OCI-M2 (cell line): ENCODE data around the gene SNED1.
"Not testable (repeated sequence)": the region's sequence is repeated elsewhere in the genome, so short reads cannot be mapped to it uniquely, and the experiment has no call there.

ENCODE experiments used
- DNase-seq: peaks from one replicate; lab custom pipeline; 2025; ENCODE audit not compliant: unreplicated experiment; lab: John Stamatoyannopoulos, UW

The SNED1 gene

DNA sequence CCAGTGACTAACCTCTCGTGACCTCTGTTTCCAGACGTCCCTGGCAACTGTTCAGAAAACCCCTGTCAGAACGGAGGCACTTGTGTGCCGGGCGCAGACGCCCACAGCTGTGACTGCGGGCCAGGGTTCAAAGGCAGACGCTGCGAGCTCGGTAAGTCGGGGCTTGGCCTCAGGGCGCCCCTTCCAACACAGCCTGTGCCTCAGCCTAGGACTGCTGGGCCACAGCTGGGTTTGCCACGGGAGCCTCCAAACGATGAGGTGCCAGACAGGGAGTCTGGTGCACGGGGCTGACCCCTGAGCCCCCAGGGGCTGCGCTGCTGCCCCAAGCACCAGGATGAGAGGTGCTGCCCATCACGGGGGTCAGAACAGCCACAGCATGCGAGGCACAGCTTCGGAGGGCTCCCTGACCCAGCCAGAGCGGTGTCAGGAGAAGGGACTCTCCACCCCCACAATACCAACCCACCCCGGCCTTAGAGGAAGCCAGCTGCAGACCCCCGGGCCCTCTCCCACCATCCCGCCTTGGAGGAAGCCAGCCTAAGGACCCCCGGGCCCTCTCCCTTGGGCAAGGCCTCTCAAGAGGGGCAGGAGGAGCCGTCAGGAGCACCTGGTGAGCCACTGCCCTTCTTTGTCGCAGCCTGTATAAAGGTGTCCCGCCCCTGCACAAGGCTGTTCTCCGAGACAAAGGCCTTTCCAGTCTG lies 83.4 kb downstream of the SNED1 start:
- DNase-seq: no peak

DNA sequence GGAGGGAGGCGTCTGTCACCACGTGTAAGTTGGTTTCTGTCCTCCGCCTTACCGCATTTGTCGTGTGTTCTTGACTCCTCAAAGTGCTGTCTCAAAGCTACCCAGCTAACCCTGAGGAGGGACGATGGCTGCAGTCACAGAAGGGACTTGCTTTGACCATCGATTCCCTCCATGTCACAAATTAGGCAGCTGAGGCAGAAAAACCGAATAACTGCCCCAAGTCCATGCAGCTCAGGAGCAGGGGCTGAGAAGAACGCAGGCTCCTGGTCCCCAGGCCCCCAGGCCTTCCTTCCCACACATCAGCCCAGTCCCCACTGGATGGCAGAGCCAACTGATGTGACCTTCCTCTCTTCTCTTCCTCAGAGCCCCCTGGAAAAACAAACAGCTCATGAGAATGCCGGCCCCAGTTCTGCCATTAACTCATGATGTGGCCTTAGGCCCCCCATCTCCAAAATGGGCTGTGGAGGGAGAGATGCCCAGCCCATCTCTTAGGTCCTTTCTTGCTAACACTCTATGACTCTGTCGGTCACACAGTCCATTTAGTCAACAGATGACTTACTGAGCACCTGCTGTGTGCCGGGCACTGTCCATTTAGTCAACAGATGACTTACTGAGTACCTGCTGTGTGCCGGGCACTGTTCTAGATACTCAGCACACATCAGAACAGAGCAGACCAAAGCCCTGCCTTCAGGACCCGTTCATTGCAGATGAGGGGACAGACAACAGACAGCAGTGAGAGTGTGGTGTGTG lies 84.1 kb downstream of the SNED1 start:
- no peak for DNase-seq

- DNase-seq: no peak
Observed at GRCh38 chr2:241083091-241083415, 84.6 kb downstream of the SNED1 start.

DNA sequence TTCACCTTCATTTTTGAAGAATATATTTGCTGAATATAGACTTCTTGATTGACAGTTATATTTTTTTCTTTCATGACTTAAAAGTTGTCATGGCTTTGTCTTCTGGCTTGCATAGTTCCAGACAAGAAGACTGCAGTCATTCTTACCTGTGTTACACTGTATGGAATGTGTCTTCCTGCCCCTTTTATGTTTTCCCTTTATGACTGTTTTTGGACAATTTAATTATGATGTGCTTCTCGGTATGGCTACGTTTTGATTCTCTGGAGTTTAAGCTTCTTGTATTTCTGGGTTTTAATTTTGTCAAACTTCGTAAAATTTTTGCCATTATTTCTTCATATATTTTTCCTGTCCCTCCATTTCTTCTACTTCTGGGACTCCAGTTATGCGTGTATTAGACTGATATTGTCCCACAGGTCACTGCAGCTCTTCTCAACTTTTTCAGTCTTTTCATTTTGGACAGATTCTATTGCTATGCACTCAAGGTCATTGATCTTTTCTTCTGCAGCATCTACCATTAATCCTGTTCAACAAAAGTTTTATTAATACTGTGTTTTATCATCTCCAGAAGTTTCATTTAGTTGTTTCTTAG lies 86.5 kb downstream of the SNED1 start:
- DNase-seq: no peak

GRCh38 chr2:241087420-241088268 lies 89.2 kb downstream of the SNED1 start:
- DNase-seq: no peak

DNA sequence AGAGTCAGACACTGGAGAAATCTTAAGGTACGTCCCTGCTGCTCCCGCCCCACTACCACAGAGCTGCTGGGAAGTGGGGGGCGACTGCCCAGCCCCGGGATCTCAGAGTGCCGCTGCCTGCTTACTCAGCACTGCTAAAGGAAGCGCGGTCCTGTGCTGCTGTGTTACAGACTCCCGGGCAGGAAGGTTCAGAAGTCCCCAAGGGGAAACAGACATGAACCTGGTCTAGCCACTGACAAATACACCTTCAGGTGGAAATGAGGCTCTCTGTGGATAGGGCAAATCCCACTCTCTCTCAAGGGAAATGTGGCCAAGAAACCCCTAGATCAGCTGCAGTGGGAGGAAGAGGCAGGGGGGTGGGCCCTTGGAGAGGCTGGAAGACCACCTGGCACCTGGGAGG lies 90.0 kb downstream of the SNED1 start:
- DNase-seq: no peak

GRCh38 chr2:241088791-241089732 lies 90.6 kb downstream of the SNED1 start:
- no peak for DNase-seq

DNA sequence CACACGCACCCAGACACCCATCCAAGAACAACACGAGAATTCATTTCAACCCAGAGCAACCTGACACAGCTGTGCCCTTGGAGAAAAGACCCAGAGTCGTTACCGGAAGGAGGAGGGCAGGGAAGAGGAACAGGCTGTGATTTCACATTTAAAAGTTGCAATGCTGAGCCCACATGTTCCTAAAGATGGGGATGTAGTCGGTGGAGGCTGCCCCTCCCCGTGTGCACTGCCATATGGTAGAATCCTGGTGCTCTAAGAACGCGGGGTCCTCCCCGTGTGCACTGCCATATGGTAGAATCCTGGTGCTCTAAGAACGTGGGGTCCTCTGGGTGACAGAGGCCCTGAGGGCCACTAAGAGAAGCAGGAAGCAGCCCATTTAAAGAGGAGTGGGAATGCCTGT lies 92.8 kb downstream of the SNED1 start:
- no peak for DNase-seq

DNA sequence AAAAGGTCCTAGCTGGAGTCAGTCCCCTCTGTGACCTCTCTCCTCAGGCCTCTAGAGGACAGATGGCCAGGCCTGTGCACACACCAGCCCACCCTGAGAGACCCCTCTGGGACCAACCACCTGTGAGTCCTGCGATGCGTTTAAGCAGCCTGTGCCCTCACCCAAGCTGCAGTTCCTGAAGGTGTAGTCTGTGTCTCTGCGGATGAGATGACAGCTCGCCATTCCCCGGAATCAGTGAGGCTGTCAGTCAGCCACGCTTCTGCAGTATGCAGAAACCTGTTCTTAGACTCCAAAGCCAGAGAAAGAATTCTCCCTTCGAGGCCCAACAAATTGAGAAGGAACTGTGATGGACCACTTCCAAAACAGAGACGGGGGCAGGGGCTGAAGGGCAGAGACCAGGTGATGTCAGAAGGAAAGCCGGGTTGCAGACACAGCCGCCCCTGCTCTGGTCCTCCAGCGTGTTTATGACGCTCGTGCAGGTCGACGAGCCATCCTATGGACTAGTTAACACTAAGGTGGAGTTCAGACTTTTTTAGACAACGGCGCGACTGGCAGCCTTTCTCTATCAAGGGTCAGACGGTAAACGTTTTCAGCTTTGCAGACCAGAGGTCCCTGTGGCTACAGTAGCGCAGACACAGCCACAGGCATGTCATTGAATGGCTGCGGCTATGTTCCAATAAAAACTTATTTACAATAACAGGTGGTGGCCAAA lies 93.5 kb downstream of the SNED1 start:
- no peak for DNase-seq

DNA sequence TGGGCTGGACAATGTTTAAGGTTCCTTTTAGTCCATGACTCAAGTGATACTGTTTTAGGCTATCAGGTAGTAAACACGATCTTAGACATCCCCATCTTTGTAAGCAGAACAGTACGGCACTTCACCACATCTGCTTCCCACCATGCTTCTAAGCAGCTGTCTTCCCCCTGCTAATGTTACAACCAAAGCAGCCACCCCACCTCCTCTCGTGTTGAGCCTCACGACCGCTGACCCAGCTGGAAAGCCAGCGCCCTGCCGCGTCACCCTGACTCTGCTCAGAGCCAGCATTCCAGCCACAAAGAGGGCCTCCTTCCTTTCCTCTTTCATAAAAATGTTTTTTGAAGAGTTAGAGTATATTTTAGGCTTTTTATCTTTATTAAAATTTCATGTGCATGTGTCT lies 94.3 kb downstream of the SNED1 start:
- DNase-seq: no peak

DNA sequence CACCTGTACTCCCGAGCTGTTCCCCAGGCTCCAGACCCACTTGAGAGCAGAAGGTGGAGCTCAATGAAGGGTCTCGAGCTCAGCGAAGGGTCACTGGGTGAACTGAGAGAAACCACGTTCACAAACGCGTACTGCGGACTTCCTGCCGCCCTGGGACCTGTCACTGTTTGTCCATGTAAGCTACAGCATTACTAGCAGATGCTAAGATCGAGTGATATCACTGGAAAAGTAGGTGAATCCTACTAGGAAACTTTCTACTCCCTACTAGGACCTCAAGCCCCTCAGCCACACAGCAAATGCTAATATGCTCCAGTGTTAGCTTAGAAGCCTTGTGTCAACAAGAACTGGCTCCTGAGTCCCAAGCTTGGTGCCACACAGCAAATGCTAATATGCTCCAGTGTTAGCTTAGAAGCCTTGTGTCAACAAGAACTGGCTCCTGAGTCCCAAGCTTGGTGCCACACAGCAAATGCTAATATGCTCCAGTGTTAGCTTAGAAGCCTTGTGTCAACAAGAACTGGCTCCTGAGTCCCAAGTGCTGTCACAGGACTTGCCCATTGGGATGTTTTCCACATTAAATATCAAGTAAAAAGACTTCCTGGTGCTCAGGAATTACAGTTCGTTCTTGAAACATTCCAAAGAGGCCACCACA lies 94.8 kb downstream of the SNED1 start:
- not testable (repeated sequence) for DNase-seq

DNA sequence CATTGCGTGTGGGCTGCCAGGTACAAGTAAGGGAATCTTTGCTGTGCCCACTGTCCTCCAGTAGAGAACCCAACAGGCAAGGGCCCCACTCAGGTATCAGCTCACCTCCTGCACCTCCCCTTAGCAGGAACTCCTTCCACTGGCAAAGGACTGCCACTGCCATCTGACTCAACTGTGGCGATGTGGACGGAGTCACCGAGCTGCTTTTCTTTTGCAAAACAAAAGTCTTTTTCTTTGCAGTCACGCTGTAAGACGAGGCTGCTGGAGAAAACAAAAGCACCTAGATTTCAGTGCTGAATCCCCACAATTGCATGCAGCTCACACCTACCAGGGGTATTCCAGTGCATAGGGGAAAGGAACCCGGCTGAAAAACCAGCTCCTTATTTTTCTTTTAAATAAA lies 95.8 kb downstream of the SNED1 start:
- DNase-seq: no peak

DNA sequence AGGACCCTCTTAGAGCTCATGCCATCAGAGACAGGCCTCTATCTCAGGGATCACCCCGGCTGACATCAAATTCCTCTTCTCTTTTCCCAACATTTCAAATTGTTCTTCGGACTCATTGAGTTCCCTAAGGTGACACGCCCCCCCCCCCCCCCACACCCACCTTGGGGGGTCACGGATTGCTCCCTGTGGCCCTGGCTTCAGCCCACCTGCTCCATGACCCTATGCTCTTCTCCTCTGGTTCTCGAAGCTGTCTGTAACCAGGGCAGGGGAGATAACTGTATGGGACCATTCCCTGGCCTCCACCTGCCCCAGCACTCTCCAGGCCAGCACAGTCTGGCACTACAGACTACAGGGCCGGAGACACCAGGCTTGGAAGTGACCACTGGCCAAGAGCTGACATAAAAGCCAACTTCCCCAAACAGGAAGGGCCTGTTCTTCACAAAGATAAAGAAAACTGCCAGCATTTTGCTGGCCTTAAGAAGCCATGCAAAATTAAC lies 96.6 kb downstream of the SNED1 start:
- no peak for DNase-seq

DNA sequence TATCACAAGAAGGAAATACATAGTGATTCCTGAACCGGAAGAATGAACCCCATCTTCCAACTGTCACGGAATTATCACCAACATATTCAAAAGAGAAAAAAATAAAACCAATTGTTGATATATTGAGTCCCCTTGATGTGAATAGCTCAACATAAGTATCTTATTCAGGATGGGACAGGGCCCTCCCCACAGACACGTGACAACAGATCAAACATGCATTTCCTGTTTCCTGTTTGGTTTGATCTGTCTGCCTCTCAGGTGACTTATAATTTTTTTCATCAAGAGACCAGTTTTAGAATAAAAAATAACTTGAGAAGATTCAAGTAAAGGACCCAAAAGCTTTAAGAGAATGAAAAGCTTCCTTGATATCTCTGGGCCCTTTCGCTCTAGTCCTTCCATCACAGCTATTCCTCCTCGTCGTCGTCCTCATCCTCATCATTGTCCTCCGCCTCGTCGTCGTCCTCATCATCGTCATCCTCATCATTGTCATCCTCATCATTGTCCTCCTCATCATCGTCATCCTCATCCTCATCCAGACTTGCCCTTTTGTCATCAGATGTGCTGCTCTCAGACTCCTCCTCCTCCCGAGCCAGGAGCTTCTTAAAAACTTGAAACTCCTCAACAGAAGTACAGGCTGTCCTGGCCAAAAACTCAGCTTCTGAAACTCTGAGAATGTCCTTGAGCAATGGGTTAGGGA lies 97.3 kb downstream of the SNED1 start:
- no peak for DNase-seq

DNA sequence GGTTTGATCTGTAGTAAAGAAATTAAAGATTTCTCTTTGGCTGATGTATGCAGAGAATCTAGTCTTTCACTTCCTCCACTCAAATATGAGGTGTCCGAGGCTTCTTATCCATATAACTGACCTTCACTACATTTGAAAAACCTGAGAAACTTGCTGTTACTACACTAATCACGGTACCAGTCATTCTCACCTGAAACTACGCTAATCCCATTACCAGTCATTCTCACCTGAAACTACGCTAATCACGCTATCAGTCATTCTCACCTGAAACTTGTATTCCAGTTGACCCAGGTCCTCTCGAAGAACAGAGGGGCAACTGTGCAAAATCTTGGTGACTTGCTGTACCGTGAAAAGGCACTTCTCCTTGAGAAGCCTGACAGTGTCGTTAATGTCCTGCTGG lies 98.6 kb downstream of the SNED1 start:
- DNase-seq: no peak

GRCh38 chr2:241099246-241099645 lies 100.8 kb downstream of the SNED1 start:
- DNase-seq: no peak

DNA sequence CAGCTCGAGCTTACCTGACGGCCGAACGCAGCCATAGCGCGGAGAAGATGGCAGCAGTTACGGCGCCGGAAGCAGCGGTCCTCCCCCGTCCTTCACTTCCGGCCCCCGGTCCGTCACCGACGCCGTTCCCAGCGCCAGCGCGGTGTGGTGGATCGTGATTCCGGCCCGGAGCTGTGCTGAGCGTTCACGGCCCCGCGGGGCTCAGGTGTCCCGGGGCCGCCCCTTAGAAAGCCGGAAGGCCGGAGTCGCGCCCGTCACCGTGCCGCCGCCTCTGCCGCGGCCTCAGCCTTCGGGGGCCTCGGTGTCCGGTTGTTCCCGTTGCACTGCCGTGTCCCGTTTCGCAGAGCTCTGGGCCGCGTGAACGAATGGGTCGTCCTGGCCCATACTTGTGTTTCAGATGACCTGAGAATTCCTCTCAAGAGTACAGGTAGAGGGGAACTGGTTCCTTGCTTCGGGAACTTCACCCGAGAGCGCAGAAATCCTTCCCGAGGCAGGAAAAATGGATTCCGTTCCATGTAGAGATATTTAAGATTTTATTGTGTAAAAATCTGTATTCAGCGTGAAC lies 103.9 kb downstream of the SNED1 start, which contains the start of gene MTERF4:
Gene MTERF4, minus strand, starts transcription at position 49 of the 565 bp plus-strand sequence. Its CDS starts 14 bp downstream, at position 35.
- DNase-seq: no peak

- DNase-seq: no peak
Observed at GRCh38 chr2:241103176-241103595, 104.8 kb downstream of the SNED1 start.
